GM23248 (cell line): Measurements from ENCODE around the gene DPY19L1.

Experiments
- EZH2 ChIP-seq: fragments of 200-600 bp; sonication (generic); IDR thresholded peaks from 2 replicates; pipeline ENCODE4 v1.6.1; 2018; ENCODE audit warnings: antibody characterized with exemption, mild to moderate bottlenecking; ENCODE audit not compliant: insufficient read depth, poor library complexity, severe bottlenecking
- EZH2phosphoT487 ChIP-seq: fragments of 200-600 bp; sonication (generic); IDR thresholded peaks from 2 replicates; pipeline ENCODE4 v1.6.1; 2018; ENCODE audit warnings: antibody characterized with exemption, moderate library complexity, mild to moderate bottlenecking, low read depth; ENCODE audit not compliant: insufficient read depth

GRCh38 chr7:35003679-35004303, 33.5 kb downstream of the DPY19L1 start:
- no peak for TF ChIP-seq EZH2
- no peak for TF ChIP-seq EZH2phosphoT487
